DND-41 (cell line): Measurements from ENCODE around the gene MMP24.
A peak's percentile ranks its signal among the peaks of the same experiment; 100 is the strongest.

Experiments
- ATAC-seq: fragments of 200-7000 bp; cut with Tn5 transposase; 3 replicates; pipeline ENCODE4 v1.9.1; 2021; ENCODE audit warnings: low read depth; ENCODE audit not compliant: insufficient read depth
- DNase-seq: peaks from one replicate; pipeline ENCODE4 v3.0.0-alpha.2; 2020
- H2AFZ ChIP-seq: 2 replicates; pipeline ENCODE4 v1.6.0; 2012; ENCODE audit warnings: low read depth, low read length
- H3K27ac ChIP-seq: 2 replicates; pipeline ENCODE4 v1.5.1; 2012; ENCODE audit warnings: low read length, inconsistent platforms
- H3K27me3 ChIP-seq: fragments of 200-600 bp; sonication (generic); 2 replicates; pipeline ENCODE4 v1.6.0; 2012; ENCODE audit warnings: low read length, mild to moderate bottlenecking, inconsistent platforms; ENCODE audit not compliant: insufficient read depth, poor library complexity
- H3K36me3 ChIP-seq: 2 replicates; pipeline ENCODE4 v1.5.1; 2012; ENCODE audit warnings: low read length, inconsistent platforms; ENCODE audit not compliant: insufficient read depth
- H3K4me1 ChIP-seq: 2 replicates; pipeline ENCODE4 v1.5.1; 2012; ENCODE audit warnings: mild to moderate bottlenecking, low read length; ENCODE audit not compliant: insufficient read depth
- H3K4me2 ChIP-seq: 2 replicates; pipeline ENCODE4 v1.6.0; 2012; ENCODE audit warnings: mild to moderate bottlenecking, moderate library complexity, low read length, inconsistent platforms; ENCODE audit not compliant: insufficient read depth
- H3K4me3 ChIP-seq, 2 experiments: fragments of 200-600 bp in 1 of 2; shearing (Covaris generic) in 1 of 2; 2 replicates each; pipeline ENCODE4 v1.5.1; 2012 to 2016; ENCODE audit warnings: inconsistent platforms in 2 of 2, low read length in 2 of 2, mild to moderate bottlenecking in 2 of 2, low read depth in 1 of 2, moderate library complexity in 1 of 2
- H3K79me2 ChIP-seq: 2 replicates; pipeline ENCODE4 v1.6.0; 2012; ENCODE audit warnings: low read length, inconsistent platforms; ENCODE audit not compliant: insufficient read depth
- H3K9ac ChIP-seq: 2 replicates; pipeline ENCODE4 v1.6.0; 2012; ENCODE audit warnings: low read depth, mild to moderate bottlenecking, inconsistent platforms, low read length, moderate library complexity
- H3K9me3 ChIP-seq: 2 replicates; pipeline ENCODE4 v1.5.1; 2012; ENCODE audit warnings: low read length, moderate library complexity, mild to moderate bottlenecking, inconsistent platforms; ENCODE audit not compliant: insufficient read depth, severe bottlenecking
- H4K20me1 ChIP-seq: 2 replicates; pipeline ENCODE4 v1.6.0; 2012; ENCODE audit warnings: low read length; ENCODE audit not compliant: insufficient read depth
- CTCF ChIP-seq: IDR thresholded peaks from 2 replicates; pipeline ENCODE4 v1.5.1; 2012; ENCODE audit warnings: borderline replicate concordance, low read length, moderate library complexity, mild to moderate bottlenecking; ENCODE audit not compliant: poor library complexity, severe bottlenecking; ENCODE audit errors: extremely low read depth
- EZH2 ChIP-seq: IDR thresholded peaks from 3 replicates; pipeline ENCODE4 v1.6.1; 2012; ENCODE audit warnings: borderline replicate concordance, low read depth, mild to moderate bottlenecking, moderate library complexity, low read length, inconsistent platforms; ENCODE audit not compliant: severe bottlenecking

Gene MMP24

DNA sequence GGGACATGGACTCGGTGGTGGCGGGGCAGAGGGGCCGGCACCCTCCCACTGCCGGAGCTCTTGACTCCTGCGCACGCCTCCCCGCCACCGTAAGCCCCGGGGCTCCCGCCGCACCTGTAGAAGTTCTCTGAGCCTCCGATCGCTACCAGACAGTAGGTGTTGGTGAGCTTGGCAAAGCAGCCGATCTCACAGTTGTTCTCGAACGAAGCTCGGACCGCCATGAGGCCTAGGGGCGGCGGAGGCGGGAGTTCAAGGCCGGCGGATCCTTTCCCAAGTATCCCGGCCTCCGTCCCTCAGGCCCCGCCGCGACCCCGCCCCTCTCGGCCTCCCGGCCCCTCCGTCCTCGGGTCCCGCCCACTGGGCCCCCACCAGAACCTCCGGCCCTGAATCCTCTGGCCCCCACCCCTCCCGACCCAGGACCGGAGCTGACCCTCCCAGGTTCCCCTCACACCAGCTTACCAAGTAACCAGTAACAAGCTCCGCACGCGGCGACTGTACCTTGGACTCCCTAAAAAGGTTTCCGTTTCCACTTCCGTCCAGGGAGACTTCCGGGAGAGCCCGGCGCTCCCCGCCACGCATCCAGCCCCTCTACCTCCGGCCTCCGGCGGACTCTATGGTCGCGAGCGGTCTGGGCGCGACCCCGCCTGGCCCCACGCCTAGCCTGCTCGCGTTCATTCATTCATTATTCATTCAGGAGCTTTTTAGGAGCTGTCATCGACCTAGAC, 57.9 kb downstream of the MMP24 start, which contains the start of gene EIF6:
TSS of gene EIF6 (minus strand) at position 506 of the 725 bp plus-strand sequence. CDS start at position 221, 285 bp downstream.
- H3K9ac ChIP-seq, result peak within 1 kb of the TSS; percentile 77
- peaks cover 22% of the 10 kb centered on the region for H3K4me1 ChIP-seq
- H3K4me3 ChIP-seq, result peak within 1 kb of the TSS; percentile 53 to 66
- H3K4me2 ChIP-seq, result peak within 1 kb of the TSS; percentile 74
- DNase-seq (peak; percentile 84), ATAC-seq (peak; percentile 91)
- H3K79me2 ChIP-seq, result peaks cover 20% of the 10 kb centered on the region
- peaks cover 10% of the 10 kb centered on the region for H3K27me3 ChIP-seq
- peaks cover 18% of the 10 kb centered on the region for H3K36me3 ChIP-seq
- H2AFZ ChIP-seq, result peak within 1 kb of the TSS; percentile 82
- peak within 1 kb of the TSS; percentile 55 for H3K27ac ChIP-seq
- no peaks in the 10 kb centered on the region for H3K9me3 ChIP-seq
- TF ChIP-seq EZH2, result peak; percentile 82
- no peak for TF ChIP-seq CTCF
- H4K20me1 ChIP-seq, result peaks cover 7% of the 10 kb centered on the region; the same call in 1 of the 2 replicates

- Histone ChIP-seq H3K4me2 (peak overlapping the region; percentile 74), H3K4me1 (peaks cover 22% of the 10 kb centered on the region), H3K27me3 (peaks cover 10% of the 10 kb centered on the region), H3K36me3 (peaks cover 10% of the 10 kb centered on the region), H2AFZ (peak overlapping the region; percentile 82), H3K27ac (peak overlapping the region; percentile 55), H3K9me3 (no peaks in the 10 kb centered on the region), H3K9ac (peak overlapping the region; percentile 77), H4K20me1 (peaks cover 3% of the 10 kb centered on the region; the same call in 1 of the 2 replicates), H3K79me2 (peaks cover 20% of the 10 kb centered on the region), H3K4me3 (peak overlapping the region; percentile 53 to 66; a peak in 3 of 4 replicates)
- no peak for DNase-seq
- TF ChIP-seq EZH2 (no peak), CTCF (no peak)
- no peak; the same call in 1 of the 3 replicates for ATAC-seq
These were observed 58.7 kb downstream of the MMP24 start for GRCh38 chr20:35284992-35285805.

GRCh38 chr20:35285806-35286076, 59.3 kb downstream of the MMP24 start:
- DNase-seq (no peak), ATAC-seq (no peak)
- H3K36me3 ChIP-seq, result peaks cover 4% of the 10 kb centered on the region
- peaks cover 22% of the 10 kb centered on the region for H3K4me1 ChIP-seq
- no peak overlapping the region for H3K9ac ChIP-seq
- H3K27ac ChIP-seq, result no peak overlapping the region
- H3K4me3 ChIP-seq, result no peak overlapping the region
- H3K9me3 ChIP-seq, result no peaks in the 10 kb centered on the region
- peaks cover 10% of the 10 kb centered on the region for H3K27me3 ChIP-seq
- no peak for TF ChIP-seq CTCF
- no peak for TF ChIP-seq EZH2
- peaks cover 20% of the 10 kb centered on the region for H3K79me2 ChIP-seq
- H3K4me2 ChIP-seq, result no peak overlapping the region
- H2AFZ ChIP-seq, result no peak overlapping the region
- no peaks in the 10 kb centered on the region for H4K20me1 ChIP-seq
